Ishikawa (cell line): Measurements from ENCODE around the gene SLC8A1.

Source experiments
- CEBPB ChIP-seq: IDR thresholded peaks from 2 replicates; pipeline ENCODE4 v1.6.1; 2012
- CREB1 ChIP-seq: IDR thresholded peaks from 2 replicates; pipeline ENCODE4 v1.6.1; 2012; ENCODE audit warnings: low read depth
- EGR1 ChIP-seq: IDR thresholded peaks from 2 replicates; pipeline ENCODE4 v1.6.1; 2012
- EP300 ChIP-seq: IDR thresholded peaks from 2 replicates; pipeline ENCODE4 v1.6.1; 2012; ENCODE audit warnings: borderline replicate concordance
- FOXM1 ChIP-seq: IDR thresholded peaks from 2 replicates; pipeline ENCODE4 v1.6.1; 2012; ENCODE audit warnings: low read depth, borderline replicate concordance
- MAX ChIP-seq: IDR thresholded peaks from 2 replicates; pipeline ENCODE4 v1.6.1; 2012
- NFIC ChIP-seq: IDR thresholded peaks from 2 replicates; pipeline ENCODE4 v1.6.1; 2012
- RAD21 ChIP-seq: IDR thresholded peaks from 2 replicates; pipeline ENCODE4 v1.6.1; 2012; ENCODE audit warnings: low read depth
- TAF1 ChIP-seq: IDR thresholded peaks from 2 replicates; pipeline ENCODE4 v1.6.1; 2012; ENCODE audit warnings: low read depth, mild to moderate bottlenecking
- TCF12 ChIP-seq: IDR thresholded peaks from 2 replicates; pipeline ENCODE4 v1.6.1; 2012; ENCODE audit warnings: low read depth
- TEAD4 ChIP-seq: IDR thresholded peaks from 2 replicates; pipeline ENCODE4 v1.6.1; 2012
- USF1 ChIP-seq: IDR thresholded peaks from 2 replicates; pipeline ENCODE4 v1.6.1; 2012
- YY1 ChIP-seq: IDR thresholded peaks from 2 replicates; pipeline ENCODE4 v1.6.1; 2012; ENCODE audit warnings: low read depth
- ZBTB7A ChIP-seq: IDR thresholded peaks from 2 replicates; pipeline ENCODE4 v1.6.1; 2012; ENCODE audit warnings: low read depth
- TF ChIP-seq, protein P1 (sequence below): IDR thresholded peaks from 2 replicates; pipeline ENCODE4 v1.6.1; 2012; ENCODE audit warnings: low read depth, mild to moderate bottlenecking

SLC8A1 gene

DNA sequence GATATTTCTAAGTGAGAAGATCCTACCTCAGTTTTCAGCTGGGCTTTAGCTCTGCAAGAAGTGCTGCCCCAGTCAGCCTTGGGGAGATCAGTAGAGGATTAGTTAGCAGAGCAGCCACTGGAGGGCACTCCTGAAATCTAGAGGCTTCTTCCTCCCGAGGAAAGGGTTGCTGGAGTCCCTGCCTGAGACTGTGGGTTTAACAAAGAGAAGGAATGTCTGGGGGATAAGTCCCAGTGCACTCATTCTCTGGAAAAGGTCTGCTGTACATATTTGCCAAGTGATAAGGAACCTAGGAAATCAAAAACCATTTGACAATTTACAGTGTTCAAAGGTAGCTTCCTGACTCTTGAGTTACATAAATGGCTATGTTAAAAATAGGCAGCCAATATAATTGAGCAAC lies 207.2 kb downstream of the SLC8A1 start:
- TF ChIP-seq FOXM1 (no peak), MAX (no peak), RAD21 (peak; percentile 35)

DNA sequence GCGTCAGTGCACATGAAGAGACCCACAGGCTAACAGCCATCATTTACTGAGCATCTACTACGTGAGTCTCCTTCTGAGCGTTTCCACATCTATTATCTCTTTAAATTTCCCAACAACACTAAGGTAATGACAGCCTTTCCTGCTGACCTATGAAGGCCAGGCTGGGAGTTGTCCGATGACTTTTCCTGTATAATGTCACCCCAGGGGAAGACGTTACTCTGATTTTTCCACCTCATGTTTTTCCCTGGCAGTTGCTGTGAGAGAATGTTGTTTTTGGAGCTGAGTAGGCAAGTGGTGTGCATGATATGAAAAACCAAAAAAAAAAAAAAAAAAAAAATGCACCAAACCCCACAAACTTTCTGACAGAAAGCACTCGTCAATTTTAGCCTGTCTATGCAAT lies 207.6 kb downstream of the SLC8A1 start:
- TF ChIP-seq TCF12 (no peak), USF1 (no peak), RAD21 (no peak), TEAD4 (no peak), CEBPB (no peak), TAF1 (no peak)

DNA sequence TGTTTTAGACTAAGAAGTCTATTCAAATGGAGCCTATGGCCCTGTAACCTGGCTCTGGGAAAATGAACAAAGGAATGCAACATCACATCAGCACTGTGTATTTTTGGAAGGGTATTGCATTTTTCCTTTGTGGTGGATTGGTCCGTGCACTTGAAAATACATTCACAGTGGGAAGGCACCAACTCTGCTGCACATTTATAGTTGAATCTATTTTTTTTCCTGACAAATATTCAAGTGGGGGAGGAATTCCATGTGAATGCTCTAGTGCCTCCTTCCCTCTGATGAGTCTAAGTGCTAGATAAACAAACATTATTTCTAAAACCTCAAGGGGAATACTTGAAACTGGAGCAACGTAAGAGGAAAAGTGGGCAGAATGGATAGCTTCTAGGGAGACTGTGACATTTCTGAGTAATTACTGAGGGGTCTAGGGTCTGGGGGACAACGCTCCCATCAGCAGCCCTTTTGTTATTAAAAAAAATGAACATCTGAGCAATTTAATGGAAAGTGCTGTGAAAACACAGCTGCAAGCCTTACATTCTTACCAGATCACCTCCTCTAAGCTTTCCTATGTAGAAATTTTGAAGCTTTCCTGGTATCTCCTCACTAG lies 208.2 kb downstream of the SLC8A1 start:
- TF ChIP-seq CEBPB (no peak), EP300 (no peak), ZBTB7A (no peak), MAX (no peak), USF1 (no peak), TEAD4 (no peak), EGR1 (no peak), RAD21 (no peak), FOXM1 (no peak), NFIC (no peak), TAF1 (no peak), YY1 (no peak)
- TF ChIP-seq, protein P1, sequence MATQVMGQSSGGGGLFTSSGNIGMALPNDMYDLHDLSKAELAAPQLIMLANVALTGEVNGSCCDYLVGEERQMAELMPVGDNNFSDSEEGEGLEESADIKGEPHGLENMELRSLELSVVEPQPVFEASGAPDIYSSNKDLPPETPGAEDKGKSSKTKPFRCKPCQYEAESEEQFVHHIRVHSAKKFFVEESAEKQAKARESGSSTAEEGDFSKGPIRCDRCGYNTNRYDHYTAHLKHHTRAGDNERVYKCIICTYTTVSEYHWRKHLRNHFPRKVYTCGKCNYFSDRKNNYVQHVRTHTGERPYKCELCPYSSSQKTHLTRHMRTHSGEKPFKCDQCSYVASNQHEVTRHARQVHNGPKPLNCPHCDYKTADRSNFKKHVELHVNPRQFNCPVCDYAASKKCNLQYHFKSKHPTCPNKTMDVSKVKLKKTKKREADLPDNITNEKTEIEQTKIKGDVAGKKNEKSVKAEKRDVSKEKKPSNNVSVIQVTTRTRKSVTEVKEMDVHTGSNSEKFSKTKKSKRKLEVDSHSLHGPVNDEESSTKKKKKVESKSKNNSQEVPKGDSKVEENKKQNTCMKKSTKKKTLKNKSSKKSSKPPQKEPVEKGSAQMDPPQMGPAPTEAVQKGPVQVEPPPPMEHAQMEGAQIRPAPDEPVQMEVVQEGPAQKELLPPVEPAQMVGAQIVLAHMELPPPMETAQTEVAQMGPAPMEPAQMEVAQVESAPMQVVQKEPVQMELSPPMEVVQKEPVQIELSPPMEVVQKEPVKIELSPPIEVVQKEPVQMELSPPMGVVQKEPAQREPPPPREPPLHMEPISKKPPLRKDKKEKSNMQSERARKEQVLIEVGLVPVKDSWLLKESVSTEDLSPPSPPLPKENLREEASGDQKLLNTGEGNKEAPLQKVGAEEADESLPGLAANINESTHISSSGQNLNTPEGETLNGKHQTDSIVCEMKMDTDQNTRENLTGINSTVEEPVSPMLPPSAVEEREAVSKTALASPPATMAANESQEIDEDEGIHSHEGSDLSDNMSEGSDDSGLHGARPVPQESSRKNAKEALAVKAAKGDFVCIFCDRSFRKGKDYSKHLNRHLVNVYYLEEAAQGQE: no peak

GRCh38 chr2:40242315-40242714 lies 209.6 kb downstream of the SLC8A1 start:
- TF ChIP-seq EGR1 (no peak), TAF1 (no peak), RAD21 (no peak), CREB1 (no peak), TCF12 (no peak), YY1 (no peak), NFIC (no peak), USF1 (no peak), ZBTB7A (no peak), TEAD4 (no peak), EP300 (no peak), MAX (no peak), CEBPB (no peak), FOXM1 (no peak)
- TF ChIP-seq, protein P1: no peak

GRCh38 chr2:40240070-40240469 lies 211.8 kb downstream of the SLC8A1 start:
- no peak for TF ChIP-seq RAD21
- TF ChIP-seq YY1: no peak
- TF ChIP-seq EP300: no peak
- TF ChIP-seq USF1: no peak
- TF ChIP-seq TAF1: no peak
- TF ChIP-seq FOXM1: no peak
- no peak for TF ChIP-seq EGR1
- no peak for TF ChIP-seq MAX
- TF ChIP-seq CREB1: no peak
- no peak for TF ChIP-seq NFIC
- TF ChIP-seq ZBTB7A: no peak
- no peak for TF ChIP-seq TEAD4
- no peak for TF ChIP-seq CEBPB
